Measurements from ENCODE around the gene SYNGR1.
"Not testable (repeated sequence)": the region's sequence is repeated elsewhere in the genome, so short reads cannot be mapped to it uniquely, and the experiment has no call there.

Gene SYNGR1

DNA sequence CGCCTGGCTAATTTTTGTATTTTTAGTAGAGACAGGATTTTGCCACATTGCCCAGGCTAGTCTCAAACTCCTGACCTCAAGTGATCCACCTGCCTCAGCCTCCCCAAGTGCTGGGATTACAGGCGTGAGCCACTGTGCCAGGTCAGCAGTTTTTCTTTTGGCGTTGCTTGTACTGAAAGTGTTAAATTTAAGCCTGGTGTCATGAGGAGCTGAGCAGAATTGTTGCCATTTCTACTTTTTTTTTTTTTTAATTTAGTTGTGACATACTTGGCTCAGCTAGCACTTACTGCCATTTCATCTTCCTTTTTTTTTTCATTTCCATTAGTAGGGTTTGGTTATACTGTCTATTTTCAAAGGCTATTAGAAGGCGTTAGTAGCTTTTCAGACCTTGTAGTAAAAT, 60.5 kb downstream of the SYNGR1 start:
- H4K20me1 ChIP-seq (ENCODE audit: insufficient read depth, low read length) = peaks cover 8% of the 10 kb centered on the region; the same call in 1 of the 2 replicates
- no peak overlapping the region for H3K4me2 ChIP-seq (ENCODE audit: low read length)
- H3K4me1 ChIP-seq (ENCODE audit: low read length) = peaks cover 18% of the 10 kb centered on the region
- H3K4me3 ChIP-seq (ENCODE audit: low read length) = no peak overlapping the region
- TF ChIP-seq, protein P1, sequence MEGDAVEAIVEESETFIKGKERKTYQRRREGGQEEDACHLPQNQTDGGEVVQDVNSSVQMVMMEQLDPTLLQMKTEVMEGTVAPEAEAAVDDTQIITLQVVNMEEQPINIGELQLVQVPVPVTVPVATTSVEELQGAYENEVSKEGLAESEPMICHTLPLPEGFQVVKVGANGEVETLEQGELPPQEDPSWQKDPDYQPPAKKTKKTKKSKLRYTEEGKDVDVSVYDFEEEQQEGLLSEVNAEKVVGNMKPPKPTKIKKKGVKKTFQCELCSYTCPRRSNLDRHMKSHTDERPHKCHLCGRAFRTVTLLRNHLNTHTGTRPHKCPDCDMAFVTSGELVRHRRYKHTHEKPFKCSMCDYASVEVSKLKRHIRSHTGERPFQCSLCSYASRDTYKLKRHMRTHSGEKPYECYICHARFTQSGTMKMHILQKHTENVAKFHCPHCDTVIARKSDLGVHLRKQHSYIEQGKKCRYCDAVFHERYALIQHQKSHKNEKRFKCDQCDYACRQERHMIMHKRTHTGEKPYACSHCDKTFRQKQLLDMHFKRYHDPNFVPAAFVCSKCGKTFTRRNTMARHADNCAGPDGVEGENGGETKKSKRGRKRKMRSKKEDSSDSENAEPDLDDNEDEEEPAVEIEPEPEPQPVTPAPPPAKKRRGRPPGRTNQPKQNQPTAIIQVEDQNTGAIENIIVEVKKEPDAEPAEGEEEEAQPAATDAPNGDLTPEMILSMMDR (IDR thresholded peaks at IDR 0.05; ENCODE audit: low read depth, low read length) = no peak
- no peak for TF ChIP-seq EZH2phosphoT487 (IDR thresholded peaks at IDR 0.05; ENCODE audit: low read depth)
- peaks cover 38% of the 10 kb centered on the region for H3K79me2 ChIP-seq (ENCODE audit: low read length)
- no peak overlapping the region for H3K27ac ChIP-seq (ENCODE audit: low read length)
- peaks cover 20% of the 10 kb centered on the region for H3K36me3 ChIP-seq (replicated peaks; ENCODE audit: low read depth, low read length)
- no peak overlapping the region for H2AFZ ChIP-seq (ENCODE audit: low read depth, low read length)
- no peaks in the 10 kb centered on the region for H3K27me3 ChIP-seq (ENCODE audit: low read depth, low read length)
- H3K9me3 ChIP-seq (ENCODE audit: insufficient read depth, low read length) = no peaks in the 10 kb centered on the region
- no peak overlapping the region for H3K9ac ChIP-seq (ENCODE audit: low read length)

DNA sequence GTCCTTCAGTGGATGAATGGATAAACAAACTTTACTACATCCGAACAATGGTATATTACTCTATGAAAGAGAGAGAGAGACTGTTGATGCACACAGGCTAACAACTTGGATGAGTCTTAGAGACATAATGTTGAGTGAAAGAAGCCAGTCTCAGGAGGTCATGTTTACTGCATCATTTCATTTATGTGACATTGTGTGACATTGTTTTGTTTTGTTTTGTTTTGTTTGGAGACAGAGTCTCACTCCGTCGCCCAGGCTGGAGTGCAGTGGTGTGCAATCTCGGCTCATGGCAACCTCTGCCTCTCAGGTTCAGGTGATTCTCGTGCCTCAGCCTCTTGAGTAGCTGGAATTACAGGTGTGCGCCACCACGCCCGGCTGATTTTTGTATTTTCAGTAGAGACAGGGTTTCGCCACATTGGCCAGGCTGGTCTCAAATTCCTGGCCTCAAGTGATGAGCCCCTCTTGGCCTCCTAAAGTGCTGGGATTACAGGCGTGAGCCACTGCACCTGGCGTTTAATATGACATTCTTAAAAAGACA, 62.1 kb downstream of the SYNGR1 start:
- not testable (repeated sequence) for H3K4me2 ChIP-seq (ENCODE audit: low read length); H3K9ac ChIP-seq (ENCODE audit: low read length); H2AFZ ChIP-seq (ENCODE audit: low read depth, low read length); H3K9me3 ChIP-seq (ENCODE audit: insufficient read depth, low read length); H3K27ac ChIP-seq (ENCODE audit: low read length); H4K20me1 ChIP-seq (ENCODE audit: insufficient read depth, low read length); H3K27me3 ChIP-seq (ENCODE audit: low read depth, low read length); H3K4me3 ChIP-seq (ENCODE audit: low read length)
- H3K36me3 ChIP-seq (replicated peaks; ENCODE audit: low read depth, low read length) = peaks cover 28% of the 10 kb centered on the region
- H3K79me2 ChIP-seq (ENCODE audit: low read length) = peaks cover 34% of the 10 kb centered on the region
- peaks cover 18% of the 10 kb centered on the region for H3K4me1 ChIP-seq (ENCODE audit: low read length)

DNA sequence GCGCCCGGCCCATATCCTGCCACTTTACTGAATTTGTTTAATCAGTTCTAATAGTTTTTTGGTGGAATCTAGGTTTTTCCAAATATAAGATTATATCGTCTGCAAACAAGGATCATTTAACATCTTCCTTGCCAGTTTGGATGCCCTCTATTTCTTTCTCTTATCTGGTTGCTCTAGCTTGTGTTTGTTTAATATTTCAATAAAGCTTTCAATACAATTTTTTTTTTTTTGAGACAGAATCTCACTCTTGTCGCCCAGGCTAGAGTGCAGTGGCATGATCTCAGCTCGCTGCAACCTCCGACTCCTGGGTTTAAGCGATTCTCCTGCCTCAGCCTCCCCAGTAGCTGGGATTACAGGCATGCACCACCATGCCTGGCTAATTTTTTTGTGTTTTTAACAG, 63.4 kb downstream of the SYNGR1 start:
- not testable (repeated sequence) for H3K27me3 ChIP-seq (ENCODE audit: low read depth, low read length); H3K4me3 ChIP-seq (ENCODE audit: low read length); H3K9me3 ChIP-seq (ENCODE audit: insufficient read depth, low read length); H3K27ac ChIP-seq (ENCODE audit: low read length); H3K9ac ChIP-seq (ENCODE audit: low read length); H3K4me2 ChIP-seq (ENCODE audit: low read length); H2AFZ ChIP-seq (ENCODE audit: low read depth, low read length)
- peaks cover 12% of the 10 kb centered on the region; the same call in 1 of the 2 replicates for H4K20me1 ChIP-seq (ENCODE audit: insufficient read depth, low read length)
- H3K79me2 ChIP-seq (ENCODE audit: low read length) = peaks cover 24% of the 10 kb centered on the region
- H3K4me1 ChIP-seq (ENCODE audit: low read length) = peaks cover 17% of the 10 kb centered on the region
- H3K36me3 ChIP-seq (replicated peaks; ENCODE audit: low read depth, low read length) = peaks cover 31% of the 10 kb centered on the region

DNA sequence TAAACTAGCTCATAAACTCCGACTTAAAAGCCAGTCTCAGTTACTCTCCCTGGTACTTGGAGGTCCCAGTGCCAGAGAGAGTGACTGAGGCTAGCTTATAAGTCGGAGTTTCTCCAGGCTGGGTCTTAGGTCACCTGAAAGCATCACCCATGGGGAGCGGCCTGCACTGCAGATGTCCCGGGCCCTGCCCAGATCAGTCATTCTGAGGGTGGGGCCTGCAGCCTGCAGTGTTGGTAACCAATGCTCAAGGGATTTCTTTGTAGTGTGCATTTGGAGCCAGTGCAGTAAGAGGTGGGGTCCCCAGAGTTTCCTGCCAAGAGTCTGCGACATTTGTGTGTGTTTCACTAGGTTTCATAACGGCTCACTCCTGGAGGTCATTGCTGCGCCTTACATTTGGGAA, 64.6 kb downstream of the SYNGR1 start:
- peaks cover 39% of the 10 kb centered on the region for H3K36me3 ChIP-seq (replicated peaks; ENCODE audit: low read depth, low read length)
- peaks cover 11% of the 10 kb centered on the region for H3K4me1 ChIP-seq (ENCODE audit: low read length)
- peaks cover 12% of the 10 kb centered on the region for H3K79me2 ChIP-seq (ENCODE audit: low read length)
- H3K4me3 ChIP-seq (ENCODE audit: low read length) = no peak overlapping the region
- no peak overlapping the region for H3K4me2 ChIP-seq (ENCODE audit: low read length)
- TF ChIP-seq, protein P1 (IDR thresholded peaks at IDR 0.05; ENCODE audit: low read depth, low read length) = no peak
- no peak for TF ChIP-seq EZH2phosphoT487 (IDR thresholded peaks at IDR 0.05; ENCODE audit: low read depth)
- no peaks in the 10 kb centered on the region for H3K27me3 ChIP-seq (ENCODE audit: low read depth, low read length)
- H3K27ac ChIP-seq (ENCODE audit: low read length) = no peak overlapping the region
- H4K20me1 ChIP-seq (ENCODE audit: insufficient read depth, low read length) = peaks cover 7% of the 10 kb centered on the region; the same call in 1 of the 2 replicates
- H2AFZ ChIP-seq (ENCODE audit: low read depth, low read length) = no peak overlapping the region
- H3K9ac ChIP-seq (ENCODE audit: low read length) = no peak overlapping the region
- H3K9me3 ChIP-seq (ENCODE audit: insufficient read depth, low read length) = no peaks in the 10 kb centered on the region

DNA sequence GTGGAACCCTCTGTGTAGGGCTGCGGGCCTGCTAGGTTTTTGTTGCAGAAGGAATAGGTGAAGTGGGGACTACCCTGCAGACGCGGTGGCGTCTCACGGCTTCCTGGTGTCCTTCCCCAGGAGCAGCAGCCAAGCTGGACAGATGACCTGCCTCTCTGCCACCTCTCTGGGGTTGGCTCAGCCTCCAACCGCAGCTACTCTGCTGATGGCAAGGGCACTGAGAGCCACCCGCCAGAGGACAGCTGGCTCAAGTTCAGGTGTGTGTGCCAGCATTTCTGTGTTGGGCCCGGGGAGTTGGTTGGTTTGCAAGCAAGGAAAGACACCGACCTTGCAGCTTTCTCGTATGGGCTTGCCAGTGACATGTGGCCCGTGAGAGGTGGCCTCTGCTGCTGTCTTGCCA, 65.1 kb downstream of the SYNGR1 start:
- H4K20me1 ChIP-seq (ENCODE audit: insufficient read depth, low read length) = 0 out of 2 replicates have a peak, but pooled peaks cover 4% of the 10 kb centered on the region
- H3K4me3 ChIP-seq (ENCODE audit: low read length) = no peak overlapping the region
- H2AFZ ChIP-seq (ENCODE audit: low read depth, low read length) = no peak overlapping the region
- no peaks in the 10 kb centered on the region for H3K9me3 ChIP-seq (ENCODE audit: insufficient read depth, low read length)
- H3K4me1 ChIP-seq (ENCODE audit: low read length) = peaks cover 11% of the 10 kb centered on the region
- no peak overlapping the region for H3K4me2 ChIP-seq (ENCODE audit: low read length)
- H3K9ac ChIP-seq (ENCODE audit: low read length) = no peak overlapping the region
- no peaks in the 10 kb centered on the region for H3K27me3 ChIP-seq (ENCODE audit: low read depth, low read length)
- H3K36me3 ChIP-seq (replicated peaks; ENCODE audit: low read depth, low read length) = peaks cover 42% of the 10 kb centered on the region
- H3K79me2 ChIP-seq (ENCODE audit: low read length) = peaks cover 7% of the 10 kb centered on the region; the same call in 1 of the 2 replicates
- TF ChIP-seq, protein P1 (IDR thresholded peaks at IDR 0.05; ENCODE audit: low read depth, low read length) = no peak
- no peak for TF ChIP-seq EZH2phosphoT487 (IDR thresholded peaks at IDR 0.05; ENCODE audit: low read depth)
- no peak overlapping the region for H3K27ac ChIP-seq (ENCODE audit: low read length)

Measured in OCI-LY3 (cell line).